ENCODE measurements around the gene PRCC. TPM values are rescaled to one million over a fixed set of nuclear protein-coding genes. Genes with fewer than 3 reads are reported as not detected.

PRCC gene, protein sequence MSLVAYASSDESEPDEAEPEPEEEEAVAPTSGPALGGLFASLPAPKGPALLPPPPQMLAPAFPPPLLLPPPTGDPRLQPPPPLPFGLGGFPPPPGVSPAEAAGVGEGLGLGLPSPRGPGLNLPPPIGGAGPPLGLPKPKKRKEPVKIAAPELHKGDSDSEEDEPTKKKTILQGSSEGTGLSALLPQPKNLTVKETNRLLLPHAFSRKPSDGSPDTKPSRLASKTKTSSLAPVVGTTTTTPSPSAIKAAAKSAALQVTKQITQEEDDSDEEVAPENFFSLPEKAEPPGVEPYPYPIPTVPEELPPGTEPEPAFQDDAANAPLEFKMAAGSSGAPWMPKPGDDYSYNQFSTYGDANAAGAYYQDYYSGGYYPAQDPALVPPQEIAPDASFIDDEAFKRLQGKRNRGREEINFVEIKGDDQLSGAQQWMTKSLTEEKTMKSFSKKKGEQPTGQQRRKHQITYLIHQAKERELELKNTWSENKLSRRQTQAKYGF
- 93.2 TPM in 2 replicates for total RNA-seq
- long read RNA-seq, partial matches to known transcripts, result 16 of 25 reads
- long read RNA-seq, other reads (novel, unspliced or antisense), result 4 of 25 reads

DNA sequence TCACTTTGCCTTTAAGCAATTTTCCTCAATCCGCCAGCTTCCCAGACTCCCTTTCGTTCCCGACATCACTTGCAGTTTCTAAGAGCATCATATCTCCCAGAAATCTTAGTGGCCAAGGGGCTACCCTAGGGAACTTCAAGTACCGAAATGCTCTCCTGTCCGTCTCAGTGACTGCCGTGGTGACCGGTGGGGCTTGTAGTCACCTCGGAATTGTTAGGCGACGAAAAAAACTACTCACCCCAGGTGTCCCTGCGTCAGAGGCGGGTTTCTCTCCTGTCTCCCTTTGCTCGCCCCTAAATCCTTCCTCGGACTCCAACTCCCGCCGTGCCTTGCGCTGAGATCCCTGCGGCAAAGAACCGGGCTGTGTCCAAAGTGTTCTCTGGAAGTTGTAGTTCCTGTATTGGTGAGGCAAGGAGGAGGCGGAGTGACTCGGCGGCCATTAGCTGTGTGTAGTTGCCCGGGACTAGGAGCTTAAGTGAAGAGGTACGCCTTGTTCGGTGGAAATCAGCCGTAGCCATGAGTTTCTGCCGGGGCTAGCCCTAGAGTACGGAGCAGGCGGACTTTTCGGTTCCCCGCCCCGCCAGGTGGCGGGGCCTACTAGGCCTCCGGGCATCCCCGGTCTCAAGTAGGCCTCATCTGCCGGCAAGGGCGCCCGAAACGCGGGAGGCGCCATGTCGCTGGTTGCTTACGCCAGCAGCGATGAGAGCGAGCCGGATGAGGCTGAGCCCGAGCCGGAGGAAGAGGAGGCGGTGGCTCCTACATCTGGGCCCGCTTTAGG, at the start of gene PRCC:
PRCC (plus strand) TSS at position 435 of the 778 bp plus-strand sequence; CDS start at position 672, 237 bp downstream.
- H3K4me1 Mint-ChIP-seq (ENCODE audit: low read depth), result peaks cover 34% of the 10 kb centered on the region
- H3K27me3 Mint-ChIP-seq, result no peaks in the 10 kb centered on the region
- peak within 1 kb of the TSS; percentile 89 for H3K27ac Mint-ChIP-seq
- TF ChIP-seq, protein P1, sequence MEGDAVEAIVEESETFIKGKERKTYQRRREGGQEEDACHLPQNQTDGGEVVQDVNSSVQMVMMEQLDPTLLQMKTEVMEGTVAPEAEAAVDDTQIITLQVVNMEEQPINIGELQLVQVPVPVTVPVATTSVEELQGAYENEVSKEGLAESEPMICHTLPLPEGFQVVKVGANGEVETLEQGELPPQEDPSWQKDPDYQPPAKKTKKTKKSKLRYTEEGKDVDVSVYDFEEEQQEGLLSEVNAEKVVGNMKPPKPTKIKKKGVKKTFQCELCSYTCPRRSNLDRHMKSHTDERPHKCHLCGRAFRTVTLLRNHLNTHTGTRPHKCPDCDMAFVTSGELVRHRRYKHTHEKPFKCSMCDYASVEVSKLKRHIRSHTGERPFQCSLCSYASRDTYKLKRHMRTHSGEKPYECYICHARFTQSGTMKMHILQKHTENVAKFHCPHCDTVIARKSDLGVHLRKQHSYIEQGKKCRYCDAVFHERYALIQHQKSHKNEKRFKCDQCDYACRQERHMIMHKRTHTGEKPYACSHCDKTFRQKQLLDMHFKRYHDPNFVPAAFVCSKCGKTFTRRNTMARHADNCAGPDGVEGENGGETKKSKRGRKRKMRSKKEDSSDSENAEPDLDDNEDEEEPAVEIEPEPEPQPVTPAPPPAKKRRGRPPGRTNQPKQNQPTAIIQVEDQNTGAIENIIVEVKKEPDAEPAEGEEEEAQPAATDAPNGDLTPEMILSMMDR (IDR thresholded peaks at IDR 0.05; ENCODE audit: unreplicated experiment), result peak; percentile 17
- peaks cover 7% of the 10 kb centered on the region for H3K36me3 Mint-ChIP-seq (ENCODE audit: insufficient read depth)
- H3K9me3 Mint-ChIP-seq (ENCODE audit: low read depth), result no peaks in the 10 kb centered on the region
- peak; percentile 95 for DNase-seq (ENCODE audit: low spot score, unreplicated experiment)
- no peak within 1 kb of the TSS for H3K4me3 Mint-ChIP-seq (ENCODE audit: low read depth)

DNA sequence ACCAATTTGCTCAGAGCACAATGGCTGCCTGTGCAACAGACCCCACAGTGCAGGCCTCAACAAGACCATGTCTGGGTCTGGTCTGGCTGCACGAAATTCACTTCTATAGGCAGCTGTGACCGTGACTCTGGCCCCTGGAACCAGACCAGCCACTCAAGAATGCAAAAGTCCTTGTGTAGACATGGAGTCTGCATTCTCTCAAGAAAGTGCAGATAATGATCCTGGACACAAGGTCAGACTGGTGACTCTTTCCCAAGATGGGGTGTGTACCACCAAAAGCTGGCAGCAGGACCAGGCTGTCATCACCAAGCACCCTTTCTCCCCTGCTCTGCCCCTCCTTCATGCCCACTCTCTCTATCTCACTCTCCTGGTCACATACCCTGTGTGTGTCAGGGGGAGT, 46.2 kb upstream of the PRCC start:
- no peaks in the 10 kb centered on the region for H3K9me3 Mint-ChIP-seq (ENCODE audit: low read depth)
- H3K27me3 Mint-ChIP-seq, result no peaks in the 10 kb centered on the region
- DNase-seq (ENCODE audit: low spot score, unreplicated experiment), result no peak
- TF ChIP-seq, protein P1 (IDR thresholded peaks at IDR 0.05; ENCODE audit: unreplicated experiment), result no peak
- no peak overlapping the region for H3K4me3 Mint-ChIP-seq (ENCODE audit: low read depth)
- no peak overlapping the region for H3K27ac Mint-ChIP-seq
- no peaks in the 10 kb centered on the region for H3K4me1 Mint-ChIP-seq (ENCODE audit: low read depth)
- H3K36me3 Mint-ChIP-seq (ENCODE audit: insufficient read depth), result peaks cover 13% of the 10 kb centered on the region

DNA sequence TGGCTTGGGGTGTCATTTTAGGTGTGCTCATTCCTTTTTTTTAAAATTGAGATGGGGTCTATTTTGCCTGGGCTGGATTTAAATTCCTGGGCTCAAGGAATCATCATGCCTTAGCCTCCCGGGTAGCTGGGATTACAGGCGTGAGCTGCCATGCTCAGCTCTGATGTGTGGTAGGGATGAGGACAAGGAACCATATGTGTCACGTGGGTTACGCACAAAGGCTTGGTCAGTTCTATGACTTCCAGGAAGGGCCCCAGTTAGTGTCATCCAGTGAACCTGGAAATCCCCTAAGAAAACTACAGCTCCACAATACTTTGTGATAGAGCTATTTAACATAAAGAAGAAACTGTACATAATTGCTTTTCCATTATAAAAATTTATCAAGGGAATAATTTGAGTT, 45.8 kb upstream of the PRCC start:
- no peak overlapping the region for H3K27ac Mint-ChIP-seq
- H3K4me1 Mint-ChIP-seq (ENCODE audit: low read depth), result no peaks in the 10 kb centered on the region
- H3K36me3 Mint-ChIP-seq (ENCODE audit: insufficient read depth), result peaks cover 13% of the 10 kb centered on the region
- TF ChIP-seq, protein P1 (IDR thresholded peaks at IDR 0.05; ENCODE audit: unreplicated experiment), result no peak
- no peak overlapping the region for H3K4me3 Mint-ChIP-seq (ENCODE audit: low read depth)
- H3K9me3 Mint-ChIP-seq (ENCODE audit: low read depth), result no peaks in the 10 kb centered on the region
- no peaks in the 10 kb centered on the region for H3K27me3 Mint-ChIP-seq
- no peak for DNase-seq (ENCODE audit: low spot score, unreplicated experiment)

DNA sequence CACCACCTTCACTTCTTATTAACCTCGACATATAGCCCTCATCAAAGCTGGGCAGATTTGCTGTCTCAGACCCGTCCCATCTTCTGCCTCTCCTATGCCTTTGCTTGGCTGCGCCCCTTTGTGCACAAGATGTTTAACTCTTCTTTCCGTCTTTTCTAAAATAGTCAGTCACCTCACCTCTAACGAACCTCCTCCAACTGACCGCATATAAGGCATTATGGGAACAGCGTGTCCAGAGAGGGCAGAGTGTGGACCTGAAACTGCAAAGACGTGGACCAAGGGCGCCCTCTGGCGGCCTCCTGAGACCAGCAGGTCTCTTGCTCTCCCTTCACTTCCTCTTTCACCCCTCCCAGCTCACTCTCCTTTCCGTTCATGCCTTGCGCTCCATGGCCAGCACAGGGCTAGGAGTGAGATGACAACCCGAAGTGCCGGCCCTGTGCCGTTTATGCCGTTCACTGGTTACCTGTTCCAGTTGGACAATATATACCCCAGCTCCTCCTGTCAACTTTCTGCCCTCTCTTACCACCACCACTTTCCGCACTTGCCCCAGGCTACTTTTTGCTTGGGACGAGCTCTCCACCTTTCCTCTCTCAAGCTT, 41.6 kb upstream of the PRCC start:
- DNase-seq (ENCODE audit: low spot score, unreplicated experiment), result peak; percentile 78

More for the DNA sequence above, 41.6 kb upstream of the PRCC start:
- no peak overlapping the region for H3K4me3 Mint-ChIP-seq (ENCODE audit: low read depth)
- H3K36me3 Mint-ChIP-seq (ENCODE audit: insufficient read depth), result peaks cover 10% of the 10 kb centered on the region
- H3K27ac Mint-ChIP-seq, result no peak overlapping the region
- TF ChIP-seq, protein P1 (IDR thresholded peaks at IDR 0.05; ENCODE audit: unreplicated experiment), result peak; percentile 96
- no peaks in the 10 kb centered on the region for H3K27me3 Mint-ChIP-seq
- no peaks in the 10 kb centered on the region for H3K9me3 Mint-ChIP-seq (ENCODE audit: low read depth)
- peaks cover 7% of the 10 kb centered on the region for H3K4me1 Mint-ChIP-seq (ENCODE audit: low read depth)
